ENCODE data around the gene IRF2.
"Not testable (repeated sequence)": the region's sequence is repeated elsewhere in the genome, so short reads cannot be mapped to it uniquely, and the experiment has no call there.

The IRF2 gene

DNA sequence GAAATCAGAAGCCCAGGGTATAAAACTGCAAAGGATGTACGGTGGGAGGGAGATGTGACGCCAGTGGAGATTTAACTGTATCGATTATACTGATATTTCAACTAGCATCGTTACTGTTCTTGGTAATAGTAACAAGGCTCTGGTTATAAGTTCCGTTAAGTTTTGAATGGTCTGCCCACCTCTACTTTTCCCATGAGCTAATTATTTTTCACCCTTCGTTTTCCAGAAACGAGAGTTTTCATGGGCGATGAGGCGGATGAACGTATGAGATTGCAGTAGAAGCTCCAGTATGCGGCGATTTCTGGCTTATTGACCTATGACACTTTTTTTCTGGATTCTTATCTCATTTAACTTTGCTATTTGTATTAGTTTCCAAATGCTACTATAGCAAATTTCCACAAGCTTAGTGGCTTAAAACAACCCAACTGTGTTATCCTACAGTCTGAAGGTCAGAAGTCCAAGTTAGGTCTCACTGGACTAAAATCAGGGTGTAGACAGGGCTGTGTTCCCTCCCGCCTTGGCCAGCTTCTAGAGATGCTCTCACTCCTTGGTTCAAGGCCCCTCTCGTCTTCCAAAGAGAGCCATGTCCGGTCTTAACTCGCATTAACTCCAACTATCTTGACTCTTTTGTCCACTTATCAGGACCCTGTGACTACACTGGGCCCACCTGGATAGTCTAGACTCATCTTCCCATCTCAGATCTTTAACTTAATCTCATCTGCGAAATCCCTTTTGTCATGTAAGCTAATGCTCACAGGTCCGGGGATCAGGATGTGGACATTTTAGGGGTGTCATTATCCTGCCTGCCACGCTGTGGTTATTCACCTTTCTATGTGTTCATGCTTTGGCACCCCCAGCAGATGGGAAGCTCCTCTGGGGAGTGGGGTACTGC, 122.5 kb downstream of the IRF2 start:
- Mint-ChIP-seq H3K4me1 (peaks cover 60 to 76% of the 10 kb centered on the region in 2 donors), H3K9me3 (peaks cover 0 to 3% of the 10 kb centered on the region in 2 donors), H3K4me3 (no peak overlapping the region), H3K27ac (no peak overlapping the region), H3K36me3 (peaks cover 0 to 4% of the 10 kb centered on the region in 2 donors), H3K27me3 (no peaks in the 10 kb centered on the region)
- ATAC-seq (replicated peaks): no peak
- no peak for DNase-seq

GRCh38 chr4:184350964-184351363, 123.4 kb downstream of the IRF2 start:
- no peak overlapping the region for H3K4me3 Mint-ChIP-seq
- DNase-seq (no peak), ATAC-seq (replicated peaks) (no peak)
- peaks cover 0 to 3% of the 10 kb centered on the region in 2 donors for H3K9me3 Mint-ChIP-seq
- no peak overlapping the region for H3K27ac Mint-ChIP-seq
- peaks cover 61 to 84% of the 10 kb centered on the region in 2 donors for H3K4me1 Mint-ChIP-seq
- H3K27me3 Mint-ChIP-seq: no peaks in the 10 kb centered on the region
- peaks cover 0 to 4% of the 10 kb centered on the region in 2 donors for H3K36me3 Mint-ChIP-seq

- no peak overlapping the region for H3K27ac Mint-ChIP-seq
- peaks cover 0 to 3% of the 10 kb centered on the region in 2 donors for H3K9me3 Mint-ChIP-seq
- no peak for DNase-seq
- H3K36me3 Mint-ChIP-seq: peaks cover 0 to 4% of the 10 kb centered on the region in 2 donors
- H3K4me3 Mint-ChIP-seq: no peak overlapping the region
- peaks cover 67 to 85% of the 10 kb centered on the region in 2 donors for H3K4me1 Mint-ChIP-seq
- no peaks in the 10 kb centered on the region for H3K27me3 Mint-ChIP-seq
- no peak for ATAC-seq (replicated peaks)
These were observed 124.0 kb downstream of the IRF2 start for GRCh38 chr4:184350213-184350817.

GRCh38 chr4:184349283-184350039, 124.9 kb downstream of the IRF2 start:
- peaks cover 0 to 4% of the 10 kb centered on the region in 2 donors for H3K36me3 Mint-ChIP-seq
- DNase-seq (no peak), ATAC-seq (replicated peaks) (no peak)
- no peaks in the 10 kb centered on the region for H3K27me3 Mint-ChIP-seq
- H3K27ac Mint-ChIP-seq: peak overlapping the region; percentile 11
- H3K9me3 Mint-ChIP-seq: peaks cover 0 to 3% of the 10 kb centered on the region in 2 donors
- H3K4me1 Mint-ChIP-seq: peaks cover 69 to 86% of the 10 kb centered on the region in 2 donors
- no peak overlapping the region for H3K4me3 Mint-ChIP-seq

GRCh38 chr4:184348311-184349233, 125.8 kb downstream of the IRF2 start:
- H3K4me1 Mint-ChIP-seq: peaks cover 70 to 86% of the 10 kb centered on the region in 2 donors
- H3K9me3 Mint-ChIP-seq: peaks cover 0 to 3% of the 10 kb centered on the region in 2 donors
- no peak for DNase-seq

DNA sequence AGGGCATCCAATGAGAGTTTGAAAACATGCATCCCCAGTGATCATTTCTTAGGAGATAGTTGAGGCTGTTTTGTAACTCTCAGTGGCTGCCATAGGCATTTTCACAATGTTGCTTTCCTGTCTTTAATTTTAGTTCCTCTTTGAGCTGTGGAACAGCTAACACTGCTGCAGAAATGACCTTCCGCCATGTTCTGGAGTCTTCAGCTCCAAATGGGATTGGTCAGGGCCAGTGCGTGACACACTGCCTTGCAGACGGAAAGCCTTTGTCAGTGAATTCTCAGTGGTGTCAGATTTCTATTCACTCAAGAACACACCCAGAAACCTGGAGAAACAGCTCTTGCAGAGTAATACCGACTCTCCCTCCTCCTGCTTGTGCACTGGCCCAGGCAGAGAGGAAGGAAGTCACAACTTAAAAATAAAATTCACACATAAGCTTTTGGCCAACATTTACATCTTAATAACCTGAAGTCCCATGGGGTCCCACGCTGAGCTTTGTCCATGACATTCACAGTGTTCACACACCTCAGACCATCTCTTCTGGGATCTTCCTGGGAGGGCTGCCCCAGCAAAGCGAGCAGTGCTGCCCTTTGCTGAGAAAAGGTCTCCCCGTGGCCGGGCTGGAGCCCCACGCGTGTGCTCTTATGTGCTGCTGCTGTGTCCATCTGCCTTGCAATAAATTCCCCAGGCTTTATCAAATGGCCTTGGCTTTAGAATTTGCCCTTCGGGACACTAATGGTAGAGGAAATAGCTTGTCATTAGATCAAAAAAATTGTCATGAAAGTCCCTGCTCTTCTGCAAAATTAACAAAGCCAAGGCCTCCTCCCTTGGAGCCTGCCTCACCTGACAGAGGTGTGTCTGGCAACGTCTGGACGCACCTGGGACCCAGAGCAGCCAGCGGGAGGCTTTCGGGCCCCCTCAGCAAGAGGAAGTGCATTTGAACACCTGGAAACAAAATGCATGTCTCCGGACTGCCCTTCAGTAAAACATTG, 126.8 kb downstream of the IRF2 start:
- H3K27ac Mint-ChIP-seq: peak overlapping the region; percentile 97
- H3K9me3 Mint-ChIP-seq: peaks cover 0 to 3% of the 10 kb centered on the region in 2 donors
- DNase-seq: peak; percentile 69
- peaks cover 0 to 4% of the 10 kb centered on the region in 2 donors for H3K36me3 Mint-ChIP-seq
- peak overlapping the region; percentile 46 to 74 for H3K4me3 Mint-ChIP-seq
- no peaks in the 10 kb centered on the region for H3K27me3 Mint-ChIP-seq
- H3K4me1 Mint-ChIP-seq: peaks cover 67 to 87% of the 10 kb centered on the region in 2 donors
- ATAC-seq (replicated peaks): peak; percentile 79 to 82

More at GRCh38 chr4:184348311-184349233, 125.8 kb downstream of the IRF2 start:
- no peaks in the 10 kb centered on the region for H3K27me3 Mint-ChIP-seq
- peak overlapping the region; percentile 46 to 74 for H3K4me3 Mint-ChIP-seq
- no peak for ATAC-seq (replicated peaks)
- H3K36me3 Mint-ChIP-seq: peaks cover 0 to 4% of the 10 kb centered on the region in 2 donors
- H3K27ac Mint-ChIP-seq: peak overlapping the region; percentile 65

- no peak for ATAC-seq (replicated peaks)
- peaks cover 0 to 3% of the 10 kb centered on the region in 2 donors for H3K9me3 Mint-ChIP-seq
- H3K4me1 Mint-ChIP-seq: peaks cover 69 to 88% of the 10 kb centered on the region in 2 donors
- DNase-seq: no peak
- H3K4me3 Mint-ChIP-seq: peak overlapping the region; percentile 46 to 74
- H3K36me3 Mint-ChIP-seq: peaks cover 0 to 4% of the 10 kb centered on the region in 2 donors
- no peaks in the 10 kb centered on the region for H3K27me3 Mint-ChIP-seq
- peak overlapping the region; percentile 97 for H3K27ac Mint-ChIP-seq
These were observed 127.7 kb downstream of the IRF2 start for GRCh38 chr4:184346682-184347081.

DNA sequence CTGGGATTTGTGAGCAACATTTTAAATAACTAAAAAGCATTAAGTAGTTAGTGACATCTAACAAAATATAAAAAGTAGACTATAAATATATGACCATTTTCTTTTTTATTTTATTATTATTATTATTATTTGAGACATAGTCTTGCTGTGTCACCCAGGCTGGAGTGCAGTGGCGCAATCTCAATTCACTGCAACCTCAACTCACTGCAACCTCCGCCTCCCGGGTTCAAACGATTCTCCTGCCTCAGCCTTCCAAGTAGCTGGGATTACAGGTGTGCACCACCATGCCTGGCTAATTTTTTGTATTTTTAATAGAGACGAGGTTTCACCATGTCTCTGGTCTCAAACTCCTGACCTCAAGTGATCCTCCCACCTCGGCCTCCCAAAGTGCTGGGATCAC, 128.1 kb downstream of the IRF2 start:
- Mint-ChIP-seq H3K27ac (peak overlapping the region; percentile 97), H3K4me3 (peak overlapping the region in 1 of 2 donors; percentile 46), H3K4me1 (peaks cover 73 to 92% of the 10 kb centered on the region in 2 donors)
- ATAC-seq (replicated peaks); H3K27me3 Mint-ChIP-seq; H3K36me3 Mint-ChIP-seq; H3K9me3 Mint-ChIP-seq; DNase-seq: not testable (repeated sequence)

DNA sequence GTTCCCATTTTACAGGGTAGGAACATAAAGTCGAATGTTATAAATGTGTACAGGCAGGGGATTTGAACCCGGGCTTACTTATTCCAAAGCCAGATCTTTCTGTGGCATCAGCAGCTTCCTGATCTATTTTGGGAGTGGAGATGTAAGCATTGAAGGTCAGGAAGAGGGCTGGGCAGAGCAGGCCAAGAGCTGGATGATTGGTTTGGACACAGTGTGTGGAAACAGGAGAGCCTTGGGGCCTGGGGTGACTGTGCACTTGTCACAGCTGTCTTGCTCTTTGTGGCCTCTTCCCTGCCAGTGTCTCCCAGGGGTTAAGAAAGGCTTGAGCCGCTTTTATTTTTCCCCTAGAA, 128.8 kb downstream of the IRF2 start:
- Mint-ChIP-seq H3K27me3 (no peaks in the 10 kb centered on the region), H3K4me1 (peaks cover 74 to 99% of the 10 kb centered on the region in 2 donors), H3K4me3 (peak overlapping the region in 1 of 2 donors; percentile 44), H3K27ac (peak overlapping the region; percentile 95), H3K9me3 (no peaks in the 10 kb centered on the region), H3K36me3 (peaks cover 0 to 4% of the 10 kb centered on the region in 2 donors)
- ATAC-seq (replicated peaks): no peak
- DNase-seq: no peak

DNA sequence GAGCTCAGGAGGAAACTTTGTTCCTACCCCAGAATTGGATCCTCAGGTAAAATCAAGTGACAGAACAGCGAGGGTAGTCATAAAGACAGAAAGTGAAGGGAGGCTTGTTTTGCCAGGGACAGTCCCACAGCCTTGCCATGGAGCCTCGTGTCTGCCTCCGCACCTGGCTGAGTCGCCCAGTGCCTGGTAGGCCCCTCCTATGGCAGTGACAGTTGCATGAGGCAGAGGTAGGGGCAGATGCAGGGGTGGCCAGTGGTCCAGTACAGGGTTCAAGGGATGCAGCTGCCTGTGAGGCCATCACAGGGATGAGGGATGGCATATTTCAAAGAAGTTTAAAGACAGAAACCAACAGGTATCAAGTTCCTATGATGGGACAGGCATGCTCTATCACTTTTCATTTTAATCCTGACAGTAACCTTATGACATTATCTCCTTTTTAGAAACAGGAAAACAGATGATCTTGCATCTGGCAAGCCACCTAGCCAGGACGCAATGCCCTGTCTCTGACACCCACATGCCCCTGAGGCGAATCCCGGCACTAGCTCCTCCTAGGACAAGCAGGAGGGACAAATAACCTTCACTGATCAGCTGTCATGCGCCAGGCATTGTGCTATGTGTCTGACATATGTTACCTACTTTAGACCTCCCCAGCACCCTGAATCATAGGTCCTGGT, 129.3 kb downstream of the IRF2 start:
- Mint-ChIP-seq H3K9me3 (no peaks in the 10 kb centered on the region), H3K36me3 (peaks cover 0 to 4% of the 10 kb centered on the region in 2 donors), H3K27me3 (no peaks in the 10 kb centered on the region), H3K4me3 (peak overlapping the region; percentile 78 to 88), H3K27ac (peak overlapping the region; percentile 95), H3K4me1 (peaks cover 74 to 95% of the 10 kb centered on the region in 2 donors)
- ATAC-seq (replicated peaks) (peak; percentile 45 to 50), DNase-seq (peak; percentile 39)

- Mint-ChIP-seq H3K27ac (peak overlapping the region; percentile 95), H3K36me3 (no peaks in the 10 kb centered on the region), H3K4me1 (peaks cover 68 to 91% of the 10 kb centered on the region in 2 donors), H3K9me3 (no peaks in the 10 kb centered on the region), H3K4me3 (peak overlapping the region; percentile 78 to 88), H3K27me3 (no peaks in the 10 kb centered on the region)
- ATAC-seq (replicated peaks) (peak in 1 of 2 donors; percentile 21), DNase-seq (no peak)
These were observed 129.9 kb downstream of the IRF2 start for GRCh38 chr4:184344435-184344834.

Data from stimulated activated naive B cell treated with anti-CD40 and anti-IgM and Interleukin-4, amounts not matched to agents 10 μg/mL and 1 μg/mL and 100 μg/mL, for 72 hours (primary cell).